C4-2B (cell line): ENCODE results near the gene SCMH1.

Experiments
- CTCF ChIP-seq: fragments of 450-650 bp; conservative IDR thresholded peaks from 2 replicates; pipeline ENCODE4 v1.5.1; 2017; ENCODE audit warnings: mild to moderate bottlenecking
- ZFX ChIP-seq: fragments of 450-650 bp; IDR thresholded peaks from 2 replicates; pipeline ENCODE4 v1.6.1; 2017

GRCh38 chr1:41021526-41022308 is 220.4 kb downstream of the SCMH1 start, which contains the start of gene SLFNL1:
- TF ChIP-seq CTCF, result no peak
- no peak for TF ChIP-seq ZFX
